Thyroid gland (tissue), 4 donors: ENCODE data around the gene FLT3. TPM values are rescaled to one million over a fixed set of nuclear protein-coding genes. Genes with fewer than 3 reads are reported as not detected.

Experiments
- DNase-seq, 2 donors: peaks; one replicate each; pipeline ENCODE4 v3.0.0-alpha.2; 2019
- H3K27ac ChIP-seq, 3 donors: fragments of 200-600 bp; sonication (generic); 1 replicate in 2 of 3; 2 replicates in 1 of 3; pipeline ENCODE4 v1.5.1; 2016 to 2019; ENCODE audit warnings: mild to moderate bottlenecking in 1 of 3, moderate library complexity in 1 of 3
- H3K27me3 ChIP-seq: fragments of 200-600 bp; sonication (generic); one replicate; pipeline ENCODE4 v1.5.1; 2019
- H3K36me3 ChIP-seq, 2 donors: fragments of 200-600 bp; sonication (generic); one replicate each; pipeline ENCODE4 v1.5.1; 2016 to 2019
- H3K4me1 ChIP-seq, 2 donors: fragments of 200-600 bp; sonication (generic); one replicate each; pipeline ENCODE4 v1.5.1; 2017 to 2019
- H3K4me3 ChIP-seq, 3 donors: fragments of 200-600 bp; sonication (generic); replicated peaks in 1 of 3; 1 replicate in 2 of 3; 2 replicates in 1 of 3; pipeline ENCODE4 v1.5.1; 2016; ENCODE audit warnings: mild to moderate bottlenecking in 1 of 3
- H3K9me3 ChIP-seq: fragments of 200-600 bp; sonication (generic); one replicate; pipeline ENCODE4 v1.5.1; 2017
- POLR2A ChIP-seq, 2 donors: fragments of 450-650 bp; IDR thresholded peaks; one replicate each; pipeline ENCODE4 v1.6.1; 2017; ENCODE audit warnings: antibody characterized with exemption in 2 of 2, mild to moderate bottlenecking in 2 of 2, moderate library complexity in 1 of 2
- WGBS, 2 donors: methylation state at CpG; one replicate each; pipeline ENCODE4 v1.1.5; 2017; 5-methylcytosine and 5-hydroxymethylcytosine counted together
- intact Hi-C: fragments of 100-400 bp; cut with DNase I; formaldehyde crosslinking; loops from one replicate; pipeline ENCODE4 v1.15.1; 2023
- total RNA-seq, 4 donors: library from RNA; depleted of rRNA; stranded (reverse); fragments of >200 nt; gene quantifications; one replicate each; pipeline ENCODE4 v1.2.3, GENCODE V29; 2016
- TF ChIP-seq, protein P1 (sequence below), 6 experiments: fragments of 200-600 bp in 3 of 6; fragments of 450-650 bp in 3 of 6; sonication (generic) in 3 of 6; IDR thresholded peaks; one replicate each; pipeline ENCODE4 v1.5.1; 2016 to 2019; ENCODE audit warnings: antibody characterized with exemption in 6 of 6, mild to moderate bottlenecking in 2 of 6, inconsistent platforms in 1 of 6, moderate library complexity in 1 of 6

Gene FLT3
- total RNA-seq, 4 donors from 2014 or later: 0.11 to 1.2 (median 0.68) TPM

DNA sequence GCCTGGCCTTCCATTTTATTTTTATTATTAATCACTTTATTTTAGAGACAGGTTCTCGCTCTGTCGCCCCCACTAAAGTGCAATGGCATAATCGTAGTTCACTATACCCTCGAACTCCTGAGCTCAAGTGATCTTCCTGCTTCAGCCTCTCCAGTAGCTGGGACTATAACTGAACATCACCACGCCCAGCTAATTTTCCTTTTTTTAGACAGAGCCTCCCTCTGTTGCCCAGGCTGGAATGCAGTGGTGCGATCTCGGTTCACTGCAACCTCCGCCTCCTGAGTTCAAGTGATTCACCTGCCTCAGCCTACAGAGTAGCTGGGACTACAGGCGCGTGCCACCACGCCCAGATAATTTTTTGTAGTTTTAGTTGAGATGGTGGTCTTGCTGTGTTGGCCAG is 31.3 kb upstream of the FLT3 start:
- no peak overlapping the region for H3K27ac ChIP-seq
- intact Hi-C loops: no loop called here
- TF ChIP-seq POLR2A (IDR thresholded peaks at IDR 0.05): no peak
- TF ChIP-seq, protein P1, sequence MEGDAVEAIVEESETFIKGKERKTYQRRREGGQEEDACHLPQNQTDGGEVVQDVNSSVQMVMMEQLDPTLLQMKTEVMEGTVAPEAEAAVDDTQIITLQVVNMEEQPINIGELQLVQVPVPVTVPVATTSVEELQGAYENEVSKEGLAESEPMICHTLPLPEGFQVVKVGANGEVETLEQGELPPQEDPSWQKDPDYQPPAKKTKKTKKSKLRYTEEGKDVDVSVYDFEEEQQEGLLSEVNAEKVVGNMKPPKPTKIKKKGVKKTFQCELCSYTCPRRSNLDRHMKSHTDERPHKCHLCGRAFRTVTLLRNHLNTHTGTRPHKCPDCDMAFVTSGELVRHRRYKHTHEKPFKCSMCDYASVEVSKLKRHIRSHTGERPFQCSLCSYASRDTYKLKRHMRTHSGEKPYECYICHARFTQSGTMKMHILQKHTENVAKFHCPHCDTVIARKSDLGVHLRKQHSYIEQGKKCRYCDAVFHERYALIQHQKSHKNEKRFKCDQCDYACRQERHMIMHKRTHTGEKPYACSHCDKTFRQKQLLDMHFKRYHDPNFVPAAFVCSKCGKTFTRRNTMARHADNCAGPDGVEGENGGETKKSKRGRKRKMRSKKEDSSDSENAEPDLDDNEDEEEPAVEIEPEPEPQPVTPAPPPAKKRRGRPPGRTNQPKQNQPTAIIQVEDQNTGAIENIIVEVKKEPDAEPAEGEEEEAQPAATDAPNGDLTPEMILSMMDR (IDR thresholded peaks at IDR 0.05): no peak
- H3K36me3 ChIP-seq: no peaks in the 10 kb centered on the region
- 88 to 89% methylated on average over 11 of the region's 11 CpGs for WGBS, 2 donors
- H3K4me1 ChIP-seq: no peaks in the 10 kb centered on the region
- no peaks in the 10 kb centered on the region for H3K9me3 ChIP-seq
- no peak for DNase-seq
- no peak overlapping the region for H3K4me3 ChIP-seq
- no peaks in the 10 kb centered on the region for H3K27me3 ChIP-seq

DNA sequence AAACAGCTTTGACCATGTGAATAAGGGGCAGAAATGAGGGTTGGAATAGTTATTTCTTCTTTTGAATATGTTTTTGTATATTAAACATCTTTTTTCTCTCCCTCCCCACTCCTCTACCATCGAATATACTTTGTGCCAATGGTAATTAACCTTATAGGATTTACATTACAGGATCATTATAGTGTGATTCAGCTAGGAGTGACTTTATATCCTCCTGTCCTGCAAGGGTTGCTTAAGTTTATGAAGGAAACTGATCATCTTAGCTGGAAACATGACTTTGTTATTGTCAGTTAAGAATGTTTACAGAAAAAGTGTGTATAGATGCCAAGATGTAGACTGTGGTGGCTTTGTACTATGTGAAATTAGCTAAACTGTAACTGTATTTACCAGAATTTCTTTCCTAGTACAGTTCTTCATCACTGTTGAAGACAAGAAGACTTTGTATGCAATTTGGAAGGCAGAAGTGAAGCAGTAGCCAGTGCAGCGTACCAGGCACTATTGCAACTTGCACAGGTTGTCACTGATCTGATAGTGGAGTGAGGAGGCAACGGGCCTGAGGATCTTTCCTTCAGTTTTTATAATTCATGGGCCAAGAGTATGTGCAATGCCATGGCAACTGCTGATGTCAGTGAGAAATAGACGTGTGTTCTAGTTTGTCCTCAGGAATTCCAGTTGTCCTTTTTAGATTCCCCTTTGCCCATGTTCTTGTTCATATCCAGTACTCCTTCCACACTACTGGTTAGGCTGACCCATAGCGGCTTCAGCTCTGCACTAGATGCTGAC is 29.7 kb upstream of the FLT3 start:
- H3K4me3 ChIP-seq: no peak overlapping the region
- H3K4me1 ChIP-seq: no peaks in the 10 kb centered on the region
- no peak for TF ChIP-seq POLR2A (IDR thresholded peaks at IDR 0.05)
- TF ChIP-seq, protein P1 (IDR thresholded peaks at IDR 0.05): no peak
- H3K27me3 ChIP-seq: no peaks in the 10 kb centered on the region
- no peak for DNase-seq
- H3K9me3 ChIP-seq: no peaks in the 10 kb centered on the region
- H3K36me3 ChIP-seq: no peaks in the 10 kb centered on the region
- WGBS, 2 donors: 64 to 71% methylated on average over 5 of the region's 5 CpGs
- intact Hi-C loops: no loop called here
- H3K27ac ChIP-seq: no peak overlapping the region

- Histone ChIP-seq H3K4me1 (no peaks in the 10 kb centered on the region), H3K4me3 (no peak overlapping the region), H3K27ac (no peak overlapping the region), H3K9me3 (no peaks in the 10 kb centered on the region), H3K27me3 (no peaks in the 10 kb centered on the region), H3K36me3 (no peaks in the 10 kb centered on the region)
- TF ChIP-seq, protein P1 (IDR thresholded peaks at IDR 0.05): no peak
- TF ChIP-seq POLR2A (IDR thresholded peaks at IDR 0.05): no peak
- intact Hi-C loops: no loop called here
- DNase-seq: no peak
Observed at GRCh38 chr13:28128926-28129325, 28.6 kb upstream of the FLT3 start.

GRCh38 chr13:28128030-28128429 is 27.7 kb upstream of the FLT3 start:
- no peaks in the 10 kb centered on the region for H3K9me3 ChIP-seq
- intact Hi-C loops: no loop called here
- H3K4me3 ChIP-seq: no peak overlapping the region
- H3K4me1 ChIP-seq: no peaks in the 10 kb centered on the region
- H3K36me3 ChIP-seq: no peaks in the 10 kb centered on the region
- H3K27ac ChIP-seq: no peak overlapping the region
- no peaks in the 10 kb centered on the region for H3K27me3 ChIP-seq
- no peak for TF ChIP-seq POLR2A (IDR thresholded peaks at IDR 0.05)
- peak; percentile 19 to 26 for DNase-seq

DNA sequence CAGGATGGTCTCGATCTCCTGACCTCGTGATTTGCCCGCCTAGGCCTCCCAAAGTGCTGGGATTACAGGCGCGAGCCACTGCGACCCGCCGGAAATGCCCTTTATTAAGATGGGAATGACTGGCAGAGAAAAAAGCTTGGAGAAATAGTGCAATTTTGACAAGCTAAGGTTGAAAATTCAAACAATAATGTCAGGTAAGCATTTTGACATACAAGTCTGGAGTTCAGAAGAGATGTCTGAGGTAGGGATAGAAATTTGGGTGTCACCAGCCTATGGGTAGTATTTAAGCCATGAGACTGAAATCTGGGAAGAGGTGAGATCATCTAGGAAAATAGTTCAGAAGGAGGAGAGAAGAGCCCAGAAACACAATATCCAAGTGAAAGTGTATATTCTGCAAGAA is 20.8 kb upstream of the FLT3 start:
- no peaks in the 10 kb centered on the region for H3K27me3 ChIP-seq
- H3K4me3 ChIP-seq: no peak overlapping the region
- no peak overlapping the region for H3K27ac ChIP-seq
- intact Hi-C loops: no loop called here
- TF ChIP-seq, protein P1 (IDR thresholded peaks at IDR 0.05): no peak
- TF ChIP-seq POLR2A (IDR thresholded peaks at IDR 0.05): no peak
- H3K36me3 ChIP-seq: no peaks in the 10 kb centered on the region
- no peak for DNase-seq
- H3K9me3 ChIP-seq: no peaks in the 10 kb centered on the region
- WGBS, 2 donors: 95 to 98% methylated on average over 8 of the region's 8 CpGs
- H3K4me1 ChIP-seq: no peaks in the 10 kb centered on the region
